Measurements from ENCODE around the gene RARB. TPM values are rescaled to one million over a fixed set of nuclear protein-coding genes. Genes with fewer than 3 reads are reported as not detected.

The RARB gene
- total and polyA plus RNA-seq, 11 donors = 4.3 to 21.0 (median 16.3) TPM

DNA sequence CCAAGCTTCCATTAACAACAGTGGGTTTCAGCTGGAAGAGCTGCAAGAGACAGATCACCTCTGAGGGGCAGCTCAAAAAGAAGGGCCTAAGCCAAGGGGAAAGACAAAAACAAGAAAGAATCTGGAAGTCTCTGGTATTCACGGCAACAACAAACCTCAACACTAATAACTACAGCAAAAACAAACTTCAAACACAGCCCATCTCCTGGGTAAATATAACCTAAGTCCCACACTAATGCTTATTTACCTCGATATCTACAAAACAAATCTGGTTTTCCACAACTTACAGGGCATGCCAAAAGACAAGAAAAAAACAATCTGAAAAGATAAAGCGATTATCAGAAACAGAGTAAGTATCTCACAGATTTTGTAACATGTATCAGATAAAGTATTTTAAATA is 207.0 kb downstream of the RARB start:
- no peak for TF ChIP-seq POLR2A (IDR thresholded peaks at IDR 0.05)
- TF ChIP-seq, protein P1, sequence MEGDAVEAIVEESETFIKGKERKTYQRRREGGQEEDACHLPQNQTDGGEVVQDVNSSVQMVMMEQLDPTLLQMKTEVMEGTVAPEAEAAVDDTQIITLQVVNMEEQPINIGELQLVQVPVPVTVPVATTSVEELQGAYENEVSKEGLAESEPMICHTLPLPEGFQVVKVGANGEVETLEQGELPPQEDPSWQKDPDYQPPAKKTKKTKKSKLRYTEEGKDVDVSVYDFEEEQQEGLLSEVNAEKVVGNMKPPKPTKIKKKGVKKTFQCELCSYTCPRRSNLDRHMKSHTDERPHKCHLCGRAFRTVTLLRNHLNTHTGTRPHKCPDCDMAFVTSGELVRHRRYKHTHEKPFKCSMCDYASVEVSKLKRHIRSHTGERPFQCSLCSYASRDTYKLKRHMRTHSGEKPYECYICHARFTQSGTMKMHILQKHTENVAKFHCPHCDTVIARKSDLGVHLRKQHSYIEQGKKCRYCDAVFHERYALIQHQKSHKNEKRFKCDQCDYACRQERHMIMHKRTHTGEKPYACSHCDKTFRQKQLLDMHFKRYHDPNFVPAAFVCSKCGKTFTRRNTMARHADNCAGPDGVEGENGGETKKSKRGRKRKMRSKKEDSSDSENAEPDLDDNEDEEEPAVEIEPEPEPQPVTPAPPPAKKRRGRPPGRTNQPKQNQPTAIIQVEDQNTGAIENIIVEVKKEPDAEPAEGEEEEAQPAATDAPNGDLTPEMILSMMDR (IDR thresholded peaks at IDR 0.05) = no peak
- ATAC-seq (no peak), DNase-seq (no peak)
- Histone ChIP-seq H3K27me3 (no peaks in the 10 kb centered on the region), H3K9me3 (no peaks in the 10 kb centered on the region), H3K4me1 (peaks cover 0 to 4% (median 0%) of the 10 kb centered on the region in 12 donors), H3K4me3 (no peak overlapping the region), H3K27ac (no peak overlapping the region), H3K36me3 (peaks cover 2 to 95% (median 87%) of the 10 kb centered on the region in 9 donors)
- WGBS, 4 donors = 82 to 90% (median 87%) methylated on average over 3 of the region's 3 CpGs
- intact Hi-C loops (cut with DNase I) = loop anchor here in 1 of 10 donors (10.0 kb wide), 1 partner anchor 100 kb away; no protein-coding TSS in a partner anchor

Other genes starting within 250 kb of the RARB start
- gene TOP2B, start 236.6 kb downstream of the RARB start, total RNA-seq = 100 to 1,000 TPM in 3 of 9 donors, 10 to 100 TPM in 6; 65.1 to 124 (median 98.4) TPM
- gene TOP2B, start 236.6 kb downstream of the RARB start, polyA plus RNA-seq = 10 to 100 TPM; 33.1 to 63.2 TPM